MM.1S (cell line): ENCODE measurements around the gene ZCCHC2.

Source experiments
- DNase-seq: peaks from one replicate; pipeline ENCODE4 v3.0.0-alpha.2; 2015
- H2AFZ ChIP-seq: fragments of 300-600 bp; sonication (generic); 2 replicates; pipeline ENCODE4 v1.6.0; 2016; ENCODE audit warnings: antibody characterized with exemption, low read length
- H3F3A ChIP-seq: fragments of 300-600 bp; sonication (generic); 2 replicates; pipeline ENCODE4 v1.6.1; 2016; ENCODE audit warnings: mild to moderate bottlenecking, antibody characterized with exemption, low read length, moderate library complexity, mixed read lengths; ENCODE audit not compliant: insufficient read depth
- H3K27ac ChIP-seq: fragments of 300-600 bp; sonication (generic); 2 replicates; pipeline ENCODE4 v1.5.1; 2016; ENCODE audit warnings: mild to moderate bottlenecking, low read length
- H3K27me3 ChIP-seq: fragments of 300-600 bp; sonication (generic); replicated peaks from 2 replicates; pipeline ENCODE4 v1.6.0; 2016; ENCODE audit warnings: low read length; ENCODE audit not compliant: insufficient read depth
- H3K36me3 ChIP-seq: fragments of 300-600 bp; sonication (generic); replicated peaks from 2 replicates; pipeline ENCODE4 v1.6.1; 2016; ENCODE audit warnings: mild to moderate bottlenecking, low read length, mixed read lengths; ENCODE audit not compliant: insufficient read depth
- H3K4me1 ChIP-seq: fragments of 300-600 bp; sonication (generic); 2 replicates; pipeline ENCODE4 v1.6.1; 2016; ENCODE audit warnings: low read length, mixed read lengths
- H3K4me2 ChIP-seq: fragments of 300-600 bp; sonication (generic); 2 replicates; pipeline ENCODE4 v1.6.0; 2016; ENCODE audit warnings: low read depth, low read length
- H3K4me3 ChIP-seq: fragments of 300-600 bp; sonication (generic); 2 replicates; pipeline ENCODE4 v1.5.1; 2016; ENCODE audit warnings: low read length, mixed read lengths
- H3K79me2 ChIP-seq: fragments of 300-600 bp; sonication (generic); 2 replicates; pipeline ENCODE4 v1.6.1; 2016; ENCODE audit warnings: mixed run types, low read length, mixed read lengths
- H3K9ac ChIP-seq: fragments of 300-600 bp; sonication (generic); 2 replicates; pipeline ENCODE4 v1.6.1; 2016; ENCODE audit warnings: low read length, mixed read lengths
- H3K9me2 ChIP-seq: fragments of 300-600 bp; sonication (generic); replicated peaks from 2 replicates; pipeline ENCODE4 v1.6.1; 2016; ENCODE audit warnings: mild to moderate bottlenecking, low read length, mixed read lengths; ENCODE audit not compliant: insufficient read depth
- H3K9me3 ChIP-seq: fragments of 300-600 bp; sonication (generic); replicated peaks from 2 replicates; pipeline ENCODE4 v1.6.1; 2016; ENCODE audit warnings: mild to moderate bottlenecking, low read length, mixed read lengths; ENCODE audit not compliant: insufficient read depth
- H4K20me1 ChIP-seq: fragments of 300-600 bp; sonication (generic); 2 replicates; pipeline ENCODE4 v1.6.1; 2016; ENCODE audit warnings: mild to moderate bottlenecking, low read length, moderate library complexity, mixed read lengths; ENCODE audit not compliant: insufficient read depth
- CTCF ChIP-seq: fragments of 300-600 bp; sonication (generic); IDR thresholded peaks from 2 replicates; pipeline ENCODE4 v1.5.1; 2016; ENCODE audit warnings: antibody characterized with exemption, low read length, mixed read lengths
- EZH2 ChIP-seq: fragments of 300-600 bp; sonication (generic); optimal IDR thresholded peaks from 2 replicates; pipeline ENCODE3; 2017; ENCODE audit warnings: low read depth, mild to moderate bottlenecking, antibody characterized with exemption, low read length, mixed read lengths
- EZH2phosphoT487 ChIP-seq: fragments of 300-600 bp; sonication (generic); IDR thresholded peaks from 2 replicates; pipeline ENCODE4 v1.6.1; 2018; ENCODE audit warnings: antibody characterized with exemption, low read length

ZCCHC2 gene

GRCh38 chr18:62586151-62586774, 63.4 kb downstream of the ZCCHC2 start:
- H3K4me1 ChIP-seq, result peaks cover 5% of the 10 kb centered on the region; the same call in 1 of the 2 replicates
- peak overlapping the region; percentile 37; the same call in 1 of the 2 replicates for H3K4me2 ChIP-seq
- peak; percentile 56 for DNase-seq
- no peaks in the 10 kb centered on the region for H3K9me2 ChIP-seq
- no peaks in the 10 kb centered on the region for H3K36me3 ChIP-seq
- no peak overlapping the region for H3K27ac ChIP-seq
- no peak overlapping the region for H3K9ac ChIP-seq
- TF ChIP-seq CTCF (peak; percentile 93), EZH2 (no peak), EZH2phosphoT487 (no peak)
- no peaks in the 10 kb centered on the region for H3K9me3 ChIP-seq
- H3K79me2 ChIP-seq, result no peaks in the 10 kb centered on the region
- H4K20me1 ChIP-seq, result no peaks in the 10 kb centered on the region
- peak overlapping the region; percentile 51 for H3K4me3 ChIP-seq
- peak overlapping the region; percentile 26; the same call in 1 of the 2 replicates for H2AFZ ChIP-seq
- no peaks in the 10 kb centered on the region for H3F3A ChIP-seq
- H3K27me3 ChIP-seq, result no peaks in the 10 kb centered on the region; the same call in 1 of the 2 replicates

DNA sequence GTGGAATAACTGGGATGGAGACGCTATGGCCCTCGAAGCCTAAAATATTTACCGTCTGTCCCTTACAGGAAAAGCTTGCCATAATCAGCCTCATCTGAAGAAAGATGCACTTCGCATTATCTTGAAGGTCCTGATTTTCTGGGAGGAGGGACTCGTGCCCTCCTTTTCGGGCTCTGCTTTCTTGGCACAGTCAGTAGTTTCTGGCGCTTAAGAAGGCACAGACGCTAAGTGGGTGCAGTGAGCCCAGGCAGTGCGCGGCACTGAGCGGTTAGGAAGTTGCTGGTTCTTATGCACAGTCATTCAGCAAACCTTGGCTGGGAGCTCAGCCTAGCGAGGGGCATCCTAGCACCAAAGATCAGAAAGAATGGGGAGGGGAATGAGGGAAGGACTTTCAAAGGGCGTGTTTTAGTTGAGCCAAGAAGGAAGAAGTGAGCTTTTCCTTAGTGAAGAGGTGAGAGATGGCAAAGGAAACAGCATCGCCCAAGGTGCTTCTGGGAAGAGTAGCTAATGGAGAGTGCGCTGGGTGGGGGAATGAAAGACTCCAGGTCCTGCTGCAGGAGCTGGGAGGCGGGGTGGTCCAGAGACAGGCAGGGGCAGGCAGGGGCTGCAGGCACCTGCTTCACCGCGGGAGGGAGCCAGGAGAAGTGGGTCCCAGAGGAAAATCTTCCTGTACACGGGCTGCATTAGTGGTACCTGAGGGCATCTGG, 64.1 kb downstream of the ZCCHC2 start:
- H3K27me3 ChIP-seq, result no peaks in the 10 kb centered on the region; the same call in 1 of the 2 replicates
- no peaks in the 10 kb centered on the region for H4K20me1 ChIP-seq
- H3F3A ChIP-seq, result no peaks in the 10 kb centered on the region
- H2AFZ ChIP-seq, result no peak overlapping the region
- H3K27ac ChIP-seq, result no peak overlapping the region
- H3K9ac ChIP-seq, result no peak overlapping the region
- TF ChIP-seq EZH2phosphoT487, result no peak
- TF ChIP-seq CTCF, result no peak
- no peak for TF ChIP-seq EZH2
- H3K4me1 ChIP-seq, result peaks cover 5% of the 10 kb centered on the region; the same call in 1 of the 2 replicates
- peak overlapping the region; percentile 37; the same call in 1 of the 2 replicates for H3K4me2 ChIP-seq
- H3K79me2 ChIP-seq, result no peaks in the 10 kb centered on the region
- H3K4me3 ChIP-seq, result no peak overlapping the region
- H3K36me3 ChIP-seq, result no peaks in the 10 kb centered on the region
- no peak for DNase-seq
- no peaks in the 10 kb centered on the region for H3K9me2 ChIP-seq
- no peaks in the 10 kb centered on the region for H3K9me3 ChIP-seq

DNA sequence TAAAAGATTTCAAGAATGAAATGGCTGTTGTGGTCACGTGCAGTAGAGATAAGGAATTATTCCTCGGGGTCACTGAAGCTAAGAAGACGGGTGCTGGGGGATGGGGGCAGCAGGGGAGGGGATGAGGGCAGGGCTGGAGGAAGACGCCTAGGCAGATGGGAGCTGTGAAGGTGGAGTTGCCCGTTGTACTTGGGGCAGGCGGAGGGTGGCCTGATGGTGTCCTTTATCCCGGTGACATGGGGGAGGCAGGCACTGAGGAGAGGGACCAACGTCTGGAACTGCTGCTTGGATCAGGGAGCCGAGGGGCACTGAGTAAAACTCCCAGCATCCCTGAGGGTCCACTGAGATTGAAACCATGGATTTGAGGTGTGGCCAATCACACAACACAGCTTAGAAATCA, 64.9 kb downstream of the ZCCHC2 start:
- Histone ChIP-seq H3F3A (no peaks in the 10 kb centered on the region), H3K9ac (no peak overlapping the region), H2AFZ (no peak overlapping the region), H3K79me2 (no peaks in the 10 kb centered on the region), H3K36me3 (no peaks in the 10 kb centered on the region), H4K20me1 (no peaks in the 10 kb centered on the region), H3K27ac (no peak overlapping the region), H3K4me1 (peaks cover 5% of the 10 kb centered on the region; the same call in 1 of the 2 replicates), H3K4me2 (no peak overlapping the region), H3K27me3 (no peaks in the 10 kb centered on the region; the same call in 1 of the 2 replicates), H3K4me3 (no peak overlapping the region), H3K9me3 (no peaks in the 10 kb centered on the region), H3K9me2 (no peaks in the 10 kb centered on the region)
- TF ChIP-seq EZH2phosphoT487, result no peak
- no peak for TF ChIP-seq CTCF
- TF ChIP-seq EZH2, result no peak
- DNase-seq, result no peak
